EH (cell line): ENCODE measurements around the gene PDZD2.

Source experiments
- DNase-seq: peaks from one replicate; pipeline ENCODE4 v3.0.0-alpha.2; 2015; ENCODE audit warnings: low read depth

The PDZD2 gene

GRCh38 chr5:32143617-32144377 lies 504.9 kb downstream of the PDZD2 start:
- peak; percentile 24 for DNase-seq

- DNase-seq = peak; percentile 14
These were observed 505.7 kb downstream of the PDZD2 start for GRCh38 chr5:32144378-32145207.

- no peak for DNase-seq
These were observed 506.4 kb downstream of the PDZD2 start for GRCh38 chr5:32145378-32145777.

- no peak for DNase-seq
These were observed 508.3 kb downstream of the PDZD2 start for GRCh38 chr5:32147236-32147635.

GRCh38 chr5:32147959-32148358 lies 509.0 kb downstream of the PDZD2 start:
- no peak for DNase-seq

GRCh38 chr5:32150366-32150765 lies 511.4 kb downstream of the PDZD2 start:
- no peak for DNase-seq

GRCh38 chr5:32151198-32151597 lies 512.3 kb downstream of the PDZD2 start:
- DNase-seq = no peak

- peak; percentile 34 for DNase-seq
These were observed 514.8 kb downstream of the PDZD2 start for GRCh38 chr5:32153723-32154122.

GRCh38 chr5:32155211-32155610 lies 516.3 kb downstream of the PDZD2 start:
- DNase-seq = no peak

GRCh38 chr5:32156635-32157034 lies 517.7 kb downstream of the PDZD2 start:
- DNase-seq = no peak

GRCh38 chr5:32157078-32157477 lies 518.1 kb downstream of the PDZD2 start:
- DNase-seq = no peak

GRCh38 chr5:32158679-32158975 lies 519.7 kb downstream of the PDZD2 start:
- no peak for DNase-seq

GRCh38 chr5:32159328-32160072 lies 520.6 kb downstream of the PDZD2 start:
- no peak for DNase-seq

- no peak for DNase-seq
These were observed 521.3 kb downstream of the PDZD2 start for GRCh38 chr5:32160228-32160627.
